Activated naive CD4-positive, alpha-beta T cell treated with anti-CD3 and anti-CD28 coated beads, Interleukin-2, amount 50 U/mL, for 24 hours (primary cell): ENCODE measurements around the gene KRT27.

Experiments used
- H3K27ac Mint-ChIP-seq: one replicate; pipeline ENCODE4 v1.8.0; 2021; ENCODE audit warnings: mild to moderate bottlenecking, mixed read lengths
- H3K27me3 Mint-ChIP-seq: one replicate; pipeline ENCODE4 v1.8.0; 2021; ENCODE audit warnings: mixed read lengths
- H3K36me3 Mint-ChIP-seq: one replicate; pipeline ENCODE4 v1.8.0; 2021; ENCODE audit warnings: mixed read lengths
- H3K4me1 Mint-ChIP-seq: one replicate; pipeline ENCODE4 v1.8.0; 2021; ENCODE audit warnings: mixed read lengths
- H3K4me3 Mint-ChIP-seq: one replicate; pipeline ENCODE4 v1.8.0; 2021; ENCODE audit warnings: mild to moderate bottlenecking, mixed read lengths
- H3K9me3 Mint-ChIP-seq: one replicate; pipeline ENCODE4 v1.8.0; 2021; ENCODE audit warnings: mixed read lengths

The KRT27 gene

GRCh38 chr17:40782450-40782849 is at the start of gene KRT27:
KRT27 (minus strand) TSS chr17:40782550; CDS start chr17:40782493, 57 bp downstream.
- peaks cover 7% of the 10 kb centered on the region for H3K4me1 Mint-ChIP-seq
- H3K4me3 Mint-ChIP-seq: no peak within 1 kb of the TSS
- no peaks in the 10 kb centered on the region for H3K9me3 Mint-ChIP-seq
- H3K36me3 Mint-ChIP-seq: no peaks in the 10 kb centered on the region
- peaks cover 27% of the 10 kb centered on the region for H3K27me3 Mint-ChIP-seq
- no peak within 1 kb of the TSS for H3K27ac Mint-ChIP-seq

DNA sequence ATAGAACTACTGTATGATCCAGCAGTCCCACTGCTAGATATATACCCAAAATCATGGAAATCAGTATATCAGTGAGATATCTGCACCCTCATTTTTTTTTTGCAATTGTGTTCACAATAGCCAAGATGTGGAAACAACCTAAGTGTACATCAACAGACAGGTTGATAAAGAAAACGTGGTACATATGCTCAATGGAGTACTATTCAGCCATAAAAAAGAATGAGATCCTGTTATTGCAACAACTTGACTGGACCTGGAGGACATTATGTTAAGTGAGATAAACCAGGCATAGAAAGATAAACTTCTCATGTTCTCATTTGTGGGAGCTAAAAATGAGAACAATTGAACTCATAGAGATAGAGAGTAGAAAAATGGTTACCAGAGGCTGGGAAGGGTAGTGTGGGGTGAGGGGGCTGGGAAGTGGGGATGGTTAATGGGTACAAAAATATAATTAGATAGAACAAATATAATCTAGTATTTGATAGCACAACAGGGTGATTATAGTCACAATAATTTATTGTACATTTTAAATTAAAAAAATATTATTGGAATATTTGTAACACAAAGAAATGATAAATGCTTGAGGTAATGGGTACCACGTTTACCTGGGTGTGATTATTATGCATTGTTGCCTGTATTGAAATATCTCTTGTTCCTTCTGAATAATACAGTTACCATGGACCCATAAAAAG is 47.9 kb upstream of the KRT27 start:
- Mint-ChIP-seq H3K4me1 (peaks cover 6% of the 10 kb centered on the region), H3K27ac (no peak overlapping the region), H3K4me3 (no peak overlapping the region), H3K27me3 (no peaks in the 10 kb centered on the region), H3K9me3 (no peaks in the 10 kb centered on the region), H3K36me3 (peaks cover 15% of the 10 kb centered on the region)

- Mint-ChIP-seq H3K27ac (no peak overlapping the region), H3K4me3 (no peak overlapping the region), H3K4me1 (peaks cover 7% of the 10 kb centered on the region), H3K9me3 (no peaks in the 10 kb centered on the region), H3K27me3 (peaks cover under 1% of the 10 kb centered on the region), H3K36me3 (peaks cover 12% of the 10 kb centered on the region)
Observed at GRCh38 chr17:40828454-40829044, 46.2 kb upstream of the KRT27 start.

DNA sequence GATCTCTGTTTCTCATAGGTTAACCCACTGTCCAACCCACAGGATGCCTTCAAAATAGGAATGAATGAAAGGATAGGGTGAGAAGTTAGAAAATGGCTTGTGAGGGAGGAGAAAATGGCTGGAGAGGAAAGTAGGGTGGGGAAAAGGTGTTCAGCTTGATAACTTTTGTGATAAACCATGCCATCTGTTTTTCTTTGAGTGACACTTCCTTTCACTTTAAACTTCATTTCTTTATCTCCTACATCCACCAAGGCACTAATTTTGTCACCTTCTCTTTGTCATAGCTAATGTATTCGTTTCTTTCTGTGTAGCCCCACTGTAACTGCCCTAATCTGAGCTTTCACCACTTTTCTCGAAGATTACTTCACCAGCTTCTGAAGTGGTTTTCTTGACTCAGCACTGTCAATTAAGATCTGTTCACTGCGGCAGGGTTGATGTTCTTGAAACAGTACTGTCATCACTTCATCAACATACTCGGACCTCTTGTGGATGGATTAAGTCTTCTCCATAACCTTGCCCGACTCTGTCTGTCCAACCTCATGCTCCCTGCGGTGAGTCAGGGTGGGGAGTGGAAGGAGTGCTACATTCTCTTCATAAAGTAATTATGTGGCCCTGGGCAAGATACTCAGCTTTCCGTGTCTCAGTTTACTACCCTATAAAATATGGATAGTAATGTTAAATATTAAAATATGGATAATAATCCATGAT is 45.5 kb upstream of the KRT27 start:
- Mint-ChIP-seq H3K4me1 (peaks cover 9% of the 10 kb centered on the region), H3K27ac (no peak overlapping the region), H3K4me3 (no peak overlapping the region)

DNA sequence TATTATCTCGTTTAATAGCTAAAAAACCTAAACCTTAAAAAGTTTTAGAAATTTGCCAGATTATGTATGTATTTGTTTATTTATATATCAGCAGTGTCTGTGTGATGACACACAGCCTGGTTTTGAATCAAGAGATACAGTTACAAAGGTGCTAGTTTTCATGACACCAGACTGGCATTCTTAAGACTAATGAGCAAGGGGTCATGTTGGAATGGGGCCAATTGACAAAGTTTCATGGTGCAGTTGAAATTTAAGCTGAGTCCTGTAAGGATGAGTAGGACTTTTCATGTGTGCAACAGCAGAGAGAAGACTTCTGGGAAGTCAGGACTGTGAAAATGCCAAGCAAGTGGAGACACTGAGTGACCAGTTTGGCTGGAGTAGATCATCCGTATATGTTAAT is 43.2 kb upstream of the KRT27 start:
- no peaks in the 10 kb centered on the region for H3K9me3 Mint-ChIP-seq
- no peak overlapping the region for H3K27ac Mint-ChIP-seq
- H3K4me3 Mint-ChIP-seq: no peak overlapping the region
- H3K4me1 Mint-ChIP-seq: peaks cover 9% of the 10 kb centered on the region
- H3K27me3 Mint-ChIP-seq: peaks cover 1% of the 10 kb centered on the region
- peaks cover 15% of the 10 kb centered on the region for H3K36me3 Mint-ChIP-seq

More for the DNA sequence above, 45.5 kb upstream of the KRT27 start:
- peaks cover 13% of the 10 kb centered on the region for H3K36me3 Mint-ChIP-seq
- H3K9me3 Mint-ChIP-seq: no peaks in the 10 kb centered on the region
- H3K27me3 Mint-ChIP-seq: peaks cover 1% of the 10 kb centered on the region

DNA sequence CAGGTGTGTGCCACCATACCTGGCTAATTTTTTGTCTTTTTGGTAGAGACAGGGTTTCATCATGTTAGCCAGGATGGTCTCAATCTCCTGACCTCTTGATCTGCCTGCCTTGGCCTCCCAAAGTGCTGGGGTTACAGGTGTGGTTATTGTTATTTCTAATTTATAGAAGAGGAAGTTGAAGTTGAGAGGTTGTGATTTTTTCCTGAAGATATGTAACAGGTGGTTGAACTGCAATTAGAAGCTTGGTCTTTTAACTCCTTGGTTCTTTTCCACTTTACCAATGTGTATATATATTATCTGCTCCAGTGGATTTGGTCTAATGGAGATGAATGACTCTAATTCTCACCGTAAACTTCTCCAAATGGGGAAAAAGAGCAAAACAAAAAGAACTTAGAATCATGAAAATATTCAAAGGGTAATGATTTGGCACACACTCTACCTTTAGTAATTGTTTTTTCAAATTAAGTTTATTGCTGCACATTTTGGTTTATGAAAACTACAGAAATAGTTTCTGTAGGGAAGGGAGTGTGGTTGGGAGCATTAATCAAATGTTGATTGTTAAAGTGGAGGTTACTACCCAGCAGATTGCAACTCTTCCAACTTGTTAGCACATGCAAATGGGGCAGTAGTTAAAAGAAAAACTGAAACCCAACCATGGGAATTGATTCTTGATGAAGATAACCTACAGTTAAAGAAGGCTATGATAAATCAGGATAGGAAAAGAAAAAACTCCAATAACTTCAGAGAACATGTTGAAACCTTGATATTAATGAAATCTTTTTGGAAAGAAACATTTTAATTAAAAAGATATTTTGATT is 41.9 kb upstream of the KRT27 start:
- H3K36me3 Mint-ChIP-seq: peaks cover 11% of the 10 kb centered on the region
- H3K27me3 Mint-ChIP-seq: peaks cover 1% of the 10 kb centered on the region
- H3K4me3 Mint-ChIP-seq: no peak overlapping the region
- no peak overlapping the region for H3K27ac Mint-ChIP-seq
- peaks cover 20% of the 10 kb centered on the region for H3K4me1 Mint-ChIP-seq
- H3K9me3 Mint-ChIP-seq: peaks cover 8% of the 10 kb centered on the region

DNA sequence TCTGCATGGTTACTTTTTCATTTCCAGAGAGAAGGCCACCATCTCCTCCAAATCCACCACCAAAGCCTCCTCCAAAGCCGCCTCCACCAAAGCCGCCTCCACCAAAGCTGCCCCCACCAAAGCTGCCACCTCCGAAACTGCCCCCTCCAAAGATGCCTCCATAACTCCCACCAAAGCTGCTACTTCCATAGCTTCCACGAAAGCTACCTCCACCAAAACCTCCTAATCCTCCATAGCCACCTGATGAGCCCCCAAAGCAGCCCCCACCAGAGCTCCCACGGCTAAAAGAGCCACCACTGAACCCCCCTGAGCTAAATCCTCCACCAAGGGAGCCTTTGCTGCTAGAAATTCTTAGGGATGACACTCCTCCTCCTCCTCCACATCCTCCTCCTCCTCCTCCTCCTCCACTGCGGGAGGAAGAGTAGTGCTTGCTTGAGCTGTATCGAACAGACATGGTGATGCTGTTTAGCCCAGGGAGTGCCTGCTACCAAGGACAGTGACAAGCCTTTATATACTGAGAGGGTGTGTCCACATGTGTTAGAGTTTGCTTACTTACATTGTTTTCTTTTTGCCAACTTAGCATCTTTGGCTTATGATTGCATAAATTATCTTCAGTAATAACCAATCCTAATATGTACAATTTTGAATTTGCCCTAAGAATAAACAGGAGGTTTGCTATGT is 39.9 kb upstream of the KRT27 start, which contains the start of gene KRT10:
Gene KRT10 (minus strand): TSS at position 483 of the 681 bp plus-strand sequence. CDS start 29 bp downstream, at position 454.
- peaks cover 17% of the 10 kb centered on the region for H3K36me3 Mint-ChIP-seq
- no peak within 1 kb of the TSS for H3K27ac Mint-ChIP-seq
- peaks cover 1% of the 10 kb centered on the region for H3K27me3 Mint-ChIP-seq
- peaks cover 25% of the 10 kb centered on the region for H3K4me1 Mint-ChIP-seq
- H3K9me3 Mint-ChIP-seq: peaks cover 8% of the 10 kb centered on the region
- no peak within 1 kb of the TSS for H3K4me3 Mint-ChIP-seq

DNA sequence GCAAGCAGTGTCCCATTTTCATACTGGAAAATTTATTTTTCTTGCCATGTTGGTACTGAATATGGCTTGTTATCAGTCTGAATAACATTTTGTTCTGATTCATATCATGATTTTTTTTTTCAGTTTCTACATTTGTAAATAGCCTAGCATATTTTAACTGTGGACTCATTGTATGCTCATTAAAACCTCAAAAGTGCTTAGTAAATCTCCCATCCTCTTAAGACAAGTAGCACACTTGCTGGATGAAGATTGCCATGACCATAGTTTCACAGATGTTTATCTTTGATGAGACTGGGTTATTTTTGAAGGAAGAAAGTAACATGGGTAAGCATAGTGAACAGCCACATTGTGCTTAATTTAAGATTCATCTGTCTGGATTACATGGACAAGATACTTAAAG is 39.2 kb upstream of the KRT27 start:
- H3K36me3 Mint-ChIP-seq: peaks cover 24% of the 10 kb centered on the region
- peaks cover 8% of the 10 kb centered on the region for H3K9me3 Mint-ChIP-seq
- H3K27ac Mint-ChIP-seq: no peak overlapping the region
- H3K4me1 Mint-ChIP-seq: peaks cover 29% of the 10 kb centered on the region
- H3K27me3 Mint-ChIP-seq: peaks cover 1% of the 10 kb centered on the region
- H3K4me3 Mint-ChIP-seq: no peak overlapping the region

- Mint-ChIP-seq H3K4me1 (peaks cover 29% of the 10 kb centered on the region), H3K36me3 (peaks cover 24% of the 10 kb centered on the region), H3K27me3 (peaks cover 1% of the 10 kb centered on the region), H3K4me3 (peak overlapping the region; percentile 82), H3K27ac (no peak overlapping the region), H3K9me3 (peaks cover 8% of the 10 kb centered on the region)
Observed at GRCh38 chr17:40820228-40820838, 38.0 kb upstream of the KRT27 start.

DNA sequence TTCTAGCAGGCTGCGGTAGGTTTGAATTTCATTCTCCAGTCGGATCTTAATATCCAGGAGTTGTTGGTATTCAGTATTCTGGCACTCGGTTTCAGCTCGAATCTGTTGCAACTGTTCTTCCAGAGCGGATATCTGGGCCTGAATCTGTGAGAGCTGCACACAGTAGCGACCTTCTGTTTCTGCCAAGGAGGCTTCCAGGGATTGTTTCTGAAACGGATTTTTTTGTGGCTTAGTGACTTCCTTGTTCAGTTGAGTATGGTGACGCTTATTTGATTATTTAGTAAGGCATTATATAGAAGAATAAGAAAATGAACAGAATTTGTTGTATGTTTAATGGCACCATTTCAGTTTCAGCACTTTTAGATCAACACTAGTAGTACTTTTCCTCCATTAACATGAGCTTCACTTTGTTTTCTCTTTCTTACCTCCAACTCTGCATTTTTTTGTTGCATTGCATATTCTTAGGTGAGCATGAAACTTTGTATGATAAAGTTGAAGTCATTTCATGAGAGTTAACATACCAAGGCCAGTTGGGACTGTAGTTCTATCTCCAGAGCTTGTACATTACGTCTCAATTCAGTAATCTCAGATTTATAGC is 37.3 kb upstream of the KRT27 start:
- peaks cover 29% of the 10 kb centered on the region for H3K4me1 Mint-ChIP-seq
- H3K4me3 Mint-ChIP-seq: peak overlapping the region; percentile 82
- peak overlapping the region; percentile 77 for H3K27ac Mint-ChIP-seq
- peaks cover 25% of the 10 kb centered on the region for H3K36me3 Mint-ChIP-seq
- H3K9me3 Mint-ChIP-seq: peaks cover 8% of the 10 kb centered on the region
- peaks cover 3% of the 10 kb centered on the region for H3K27me3 Mint-ChIP-seq

GRCh38 chr17:40818733-40819527 is 36.6 kb upstream of the KRT27 start:
- H3K27ac Mint-ChIP-seq: peak overlapping the region; percentile 95
- peaks cover 29% of the 10 kb centered on the region for H3K4me1 Mint-ChIP-seq
- peak overlapping the region; percentile 98 for H3K4me3 Mint-ChIP-seq
- peaks cover 8% of the 10 kb centered on the region for H3K27me3 Mint-ChIP-seq
- H3K9me3 Mint-ChIP-seq: peaks cover 8% of the 10 kb centered on the region
- H3K36me3 Mint-ChIP-seq: peaks cover 26% of the 10 kb centered on the region

- Mint-ChIP-seq H3K36me3 (peaks cover 25% of the 10 kb centered on the region), H3K27me3 (peaks cover 11% of the 10 kb centered on the region), H3K27ac (peak overlapping the region; percentile 95), H3K4me3 (peak overlapping the region; percentile 98), H3K4me1 (peaks cover 26% of the 10 kb centered on the region), H3K9me3 (peaks cover 8% of the 10 kb centered on the region)
Observed at GRCh38 chr17:40818343-40818732, 36.0 kb upstream of the KRT27 start.

GRCh38 chr17:40817103-40817682 is 34.8 kb upstream of the KRT27 start:
- H3K4me3 Mint-ChIP-seq: peak overlapping the region; percentile 69

More at GRCh38 chr17:40817103-40817682, 34.8 kb upstream of the KRT27 start:
- Mint-ChIP-seq H3K27ac (no peak overlapping the region), H3K4me1 (peaks cover 26% of the 10 kb centered on the region), H3K27me3 (peaks cover 18% of the 10 kb centered on the region), H3K9me3 (peaks cover 8% of the 10 kb centered on the region), H3K36me3 (peaks cover 25% of the 10 kb centered on the region)
